ENCODE measurements around the gene ELF2. TPM values are rescaled to one million over a fixed set of nuclear protein-coding genes. Genes with fewer than 3 reads are reported as not detected.
A peak's percentile ranks its signal among the peaks of the same experiment; 100 is the strongest.
"Not testable (repeated sequence)": the region's sequence is repeated elsewhere in the genome, so short reads cannot be mapped to it uniquely, and the experiment has no call there.

Gene ELF2
- 10 to 100 TPM; 34.1 to 34.2 TPM for total RNA-seq
- long read RNA-seq, partial matches to known transcripts: 0 of 11 reads
- long read RNA-seq, other reads (novel, unspliced or antisense): 9 of 11 reads

DNA sequence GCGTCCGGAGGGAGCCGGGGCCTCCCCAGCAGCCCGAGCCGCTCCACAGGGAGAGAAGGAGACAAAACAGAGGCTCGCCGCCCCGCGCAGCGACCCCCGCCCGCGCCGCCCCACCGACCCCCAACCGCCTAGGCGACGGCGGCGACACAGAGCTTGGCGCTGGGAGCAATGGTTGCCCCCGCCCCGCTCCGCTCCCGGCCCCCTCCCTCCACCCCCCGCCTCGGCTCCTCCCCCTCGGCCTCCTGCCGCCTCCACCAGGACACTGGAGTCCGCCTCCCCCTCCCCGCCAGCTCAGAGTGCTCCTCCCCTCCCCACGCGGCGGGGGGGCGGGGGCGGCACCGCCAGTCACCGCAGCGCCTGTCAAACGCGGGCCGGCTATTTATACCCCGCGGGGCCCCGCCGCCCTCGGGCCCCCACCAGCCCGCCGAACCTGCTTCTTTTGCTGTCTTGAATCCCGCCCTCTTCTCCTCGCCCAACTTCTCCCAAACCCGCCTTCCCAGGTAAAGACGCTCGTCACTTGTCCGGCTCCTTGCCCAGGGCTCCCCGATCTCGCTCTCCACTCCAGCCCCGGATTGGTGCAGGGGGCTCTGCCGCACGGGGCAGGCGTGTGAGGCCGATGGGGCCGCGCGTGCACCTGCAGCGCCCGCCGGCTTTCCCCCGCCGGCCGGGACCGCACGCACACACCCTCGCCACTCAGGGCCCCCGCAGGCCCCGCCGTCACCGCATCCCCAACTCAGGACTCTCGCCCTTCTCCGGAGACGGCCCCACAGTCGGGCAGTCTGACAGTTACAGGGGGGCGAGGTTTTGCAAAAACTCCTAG is at the start of gene ELF2:
Gene ELF2, minus strand, starts transcription at position 170 of the 820 bp plus-strand sequence. CDS start 39,517 bp downstream, outside the sequence.
- DNase-seq (peak; percentile 95), ATAC-seq (peak; percentile 88 to 90)
- intact Hi-C loops (cut with DNase I): loop anchor here in 1 of 2 donors (5.0 kb wide), 2 partner anchors 80 to 125 kb away; partner anchors contain the start of genes NAA15 and NDUFC1

DNA sequence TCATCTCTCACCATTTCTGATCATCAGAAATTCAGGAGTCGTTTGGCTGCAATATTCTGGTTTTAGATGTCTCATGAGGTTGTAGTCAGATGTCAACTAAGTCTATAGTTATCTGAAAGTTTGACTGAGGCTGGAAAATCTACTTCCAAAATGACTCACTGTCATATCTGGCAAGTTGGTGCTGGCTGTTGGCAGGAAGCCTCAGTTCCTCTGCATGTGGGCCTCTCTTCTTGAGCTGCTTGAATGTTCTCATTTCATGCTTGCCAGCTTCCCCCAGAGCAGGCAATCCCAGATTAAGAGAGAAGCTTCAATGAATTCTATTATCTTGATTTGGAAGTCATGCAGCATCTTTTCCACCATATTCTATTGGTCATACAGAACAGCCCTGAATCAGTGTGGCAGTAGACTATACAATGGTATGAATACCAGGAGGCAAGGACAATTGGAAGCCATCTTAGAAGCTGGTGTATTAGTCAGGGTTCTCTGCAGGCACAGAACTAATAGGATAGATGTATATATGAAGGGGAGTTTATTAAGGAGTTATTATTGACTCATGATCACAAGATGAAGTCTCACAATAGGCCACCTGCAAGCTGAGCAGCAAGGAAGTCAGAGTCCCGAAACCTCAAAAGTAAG is 46.8 kb upstream of the ELF2 start:
- peak; percentile 39 for DNase-seq
- intact Hi-C loops (cut with DNase I): no loop called here

DNA sequence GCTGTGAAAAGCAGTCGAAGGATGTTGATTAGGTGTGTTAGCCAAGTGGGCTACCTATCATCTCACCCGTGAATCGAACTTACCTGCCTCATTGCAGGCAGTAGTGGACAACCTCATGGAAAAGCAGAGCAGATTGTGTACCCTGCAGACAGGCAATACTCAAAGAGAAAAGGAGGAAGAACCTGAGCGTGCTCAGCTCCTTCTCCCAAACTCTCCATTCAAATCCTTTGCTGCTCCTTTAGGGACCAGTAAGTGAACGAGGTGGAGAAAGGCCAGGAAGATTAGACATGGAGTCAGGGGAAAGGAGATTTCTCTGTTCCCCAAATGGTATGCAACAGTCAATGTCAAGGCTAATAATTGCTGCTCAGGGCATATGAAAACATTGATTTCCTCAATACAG is 45.2 kb upstream of the ELF2 start:
- no peak for ATAC-seq
- intact Hi-C loops (cut with DNase I): no loop called here
- DNase-seq: no peak

More for the DNA sequence above, 46.8 kb upstream of the ELF2 start:
- ATAC-seq: peak in 1 of 2 donors; percentile 74

DNA sequence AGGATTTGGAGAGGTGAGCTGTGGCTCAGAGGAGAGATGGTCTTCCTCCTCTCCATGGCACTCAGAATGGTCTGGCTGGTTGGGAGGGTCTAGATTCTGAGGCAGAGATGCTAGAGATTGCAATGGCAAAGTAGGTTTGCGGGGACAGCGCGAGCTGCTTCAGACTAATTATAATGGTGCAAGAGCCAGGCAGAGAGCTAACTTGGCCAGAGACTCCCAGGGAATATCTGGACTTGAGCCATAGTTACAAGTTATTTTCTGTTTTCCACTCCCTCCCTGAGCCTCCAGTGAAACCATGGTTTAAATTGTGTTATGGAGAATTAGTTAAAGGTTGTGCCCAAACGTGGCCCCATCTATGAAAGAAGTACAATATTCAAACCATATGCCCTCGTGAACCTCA is 44.7 kb upstream of the ELF2 start:
- ATAC-seq: no peak
- DNase-seq: no peak
- intact Hi-C loops (cut with DNase I): no loop called here

DNA sequence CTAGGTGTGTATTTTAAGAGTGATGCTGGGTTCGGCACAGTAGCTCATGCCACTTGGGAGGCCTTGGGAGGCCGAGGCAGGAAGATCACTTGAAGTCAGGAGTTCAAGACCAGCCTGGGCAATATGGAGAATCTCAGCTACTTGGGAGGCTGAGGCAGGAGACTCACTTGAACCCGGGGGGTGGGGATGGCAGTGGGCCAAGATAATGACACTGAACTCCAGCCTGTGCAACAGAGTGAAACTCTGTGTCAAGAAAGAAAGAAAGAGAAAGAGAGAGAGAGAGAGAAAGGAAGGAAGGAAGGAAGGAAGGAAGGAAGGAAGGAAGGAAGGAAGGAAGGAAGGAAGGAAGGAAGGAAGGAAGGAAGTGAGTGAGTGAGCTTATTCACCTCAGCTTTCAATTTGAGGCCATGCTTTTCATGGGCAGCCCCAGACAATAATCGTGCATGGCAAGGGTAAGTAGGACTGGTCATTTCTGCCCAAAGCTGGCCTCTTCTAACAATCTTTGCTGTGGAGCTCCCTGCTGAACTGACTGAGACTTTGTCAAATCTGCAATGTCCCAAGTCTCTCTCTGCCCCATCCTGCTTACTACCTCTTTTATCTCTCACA is 42.5 kb upstream of the ELF2 start:
- intact Hi-C loops (cut with DNase I): no loop called here
- ATAC-seq (no peak), DNase-seq (no peak)

DNA sequence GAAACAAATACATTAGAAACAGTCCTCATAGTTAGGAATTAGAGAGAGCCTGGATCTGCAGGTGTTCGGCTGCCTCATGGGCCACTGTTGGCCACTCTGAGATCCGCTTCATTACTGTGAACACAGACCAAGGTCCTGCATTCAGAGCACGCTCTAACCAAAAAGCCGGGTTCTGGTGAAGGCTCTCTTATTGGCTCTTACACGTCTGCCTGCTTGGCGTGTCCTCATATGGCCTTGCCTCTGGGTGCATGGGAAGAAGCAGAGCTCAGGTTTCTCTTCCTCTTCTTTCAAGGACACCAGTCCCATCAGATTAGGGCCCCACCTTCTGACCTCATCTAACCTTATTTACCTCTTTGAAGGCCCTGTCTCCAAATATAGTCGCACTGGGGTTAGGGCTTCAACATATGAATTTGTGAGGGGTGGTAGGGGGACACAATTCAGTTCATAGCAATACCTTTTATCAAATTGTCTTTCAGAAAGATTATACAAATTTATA is 37.1 kb upstream of the ELF2 start:
- peak; percentile 34 to 76 for ATAC-seq
- no peak for DNase-seq
- intact Hi-C loops (cut with DNase I): no loop called here

DNA sequence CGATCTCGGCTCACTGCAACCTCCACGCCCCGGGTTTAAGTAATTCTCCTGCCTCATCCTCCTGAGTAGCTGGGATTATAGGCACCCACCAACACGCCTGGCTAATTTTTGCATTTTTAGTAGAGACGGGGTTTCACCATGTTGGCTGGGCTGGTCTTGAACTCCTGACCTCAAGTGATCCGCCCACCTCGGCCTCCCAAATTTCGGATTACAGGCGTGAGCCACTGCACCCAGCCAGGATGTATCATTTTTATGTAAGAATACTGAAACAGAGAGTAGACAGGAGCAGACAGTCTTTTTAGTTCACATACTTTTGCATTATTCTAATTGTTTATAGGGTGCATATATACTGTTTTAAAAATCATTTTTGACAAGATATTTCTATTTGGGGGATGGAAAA is 36.6 kb upstream of the ELF2 start:
- ATAC-seq; intact Hi-C loops (cut with DNase I): not testable (repeated sequence)

DNA sequence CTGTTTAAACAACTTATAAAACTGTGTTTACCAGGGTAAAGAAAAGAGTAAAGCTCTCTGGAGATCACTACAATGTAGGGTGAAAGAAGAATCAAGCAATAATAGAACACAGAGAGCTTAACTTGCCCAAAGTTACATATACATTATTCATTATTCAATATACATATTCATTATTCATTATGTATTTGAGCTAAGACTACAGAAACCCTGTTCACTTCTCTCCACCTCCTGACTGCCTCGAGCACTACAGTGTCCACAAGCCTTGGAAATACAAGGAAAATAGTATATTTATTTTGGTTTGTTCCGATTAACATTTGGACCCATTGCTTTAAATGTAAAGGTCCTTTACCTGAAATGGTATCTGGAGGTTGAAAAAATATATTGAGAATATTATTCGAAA is 35.9 kb upstream of the ELF2 start:
- ATAC-seq (no peak), DNase-seq (no peak)
- intact Hi-C loops (cut with DNase I): no loop called here

More for the DNA sequence above, 36.6 kb upstream of the ELF2 start:
- DNase-seq: not testable (repeated sequence)

DNA sequence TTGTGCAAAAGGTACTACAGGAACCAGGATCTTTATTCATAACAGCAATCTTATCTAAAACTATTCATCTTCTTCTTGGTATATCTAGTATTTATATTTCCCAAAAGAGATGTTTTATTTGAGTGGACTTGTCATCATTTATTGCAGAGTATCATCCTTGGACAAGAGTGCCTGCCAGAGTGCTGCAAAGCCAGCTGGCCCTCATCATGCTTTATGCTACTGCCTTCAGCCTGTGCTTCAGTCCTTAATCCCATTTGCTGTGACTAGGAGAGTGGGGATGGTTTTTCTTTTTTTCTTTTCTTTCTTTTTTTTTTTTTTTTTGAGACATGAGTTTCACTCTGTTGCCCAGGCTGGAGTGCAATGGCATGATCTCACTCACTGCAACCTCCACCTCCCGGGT is 33.5 kb upstream of the ELF2 start:
- ATAC-seq (no peak), DNase-seq (no peak)
- intact Hi-C loops (cut with DNase I): no loop called here

DNA sequence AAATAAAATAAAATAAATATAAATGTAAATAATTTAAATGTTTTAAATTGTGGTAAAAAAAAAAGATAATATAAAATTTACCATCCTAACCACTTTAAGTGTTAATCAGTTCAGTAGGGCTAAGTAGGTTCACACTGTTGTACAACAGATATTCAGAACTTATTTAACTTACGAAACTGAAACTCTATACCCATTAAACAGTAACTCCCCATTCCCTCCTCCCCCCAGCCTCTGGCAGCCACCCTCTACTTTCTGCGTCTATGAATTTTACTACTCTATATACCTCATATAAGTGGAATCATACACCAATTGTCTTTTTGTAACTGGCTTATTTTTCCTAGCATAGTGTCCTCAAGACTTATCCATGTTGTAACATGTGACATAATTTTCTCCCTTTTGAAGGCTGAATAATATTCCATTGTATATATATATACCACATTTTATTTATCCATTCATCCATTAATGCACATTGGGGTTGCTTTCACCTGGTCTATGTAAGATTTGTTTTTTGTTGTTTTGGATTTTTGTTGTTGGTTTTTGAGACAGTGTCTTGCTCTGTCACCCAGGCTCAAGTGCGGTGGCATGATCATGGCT is 32.5 kb upstream of the ELF2 start:
- ATAC-seq (no peak), DNase-seq (no peak)
- intact Hi-C loops (cut with DNase I): no loop called here

DNA sequence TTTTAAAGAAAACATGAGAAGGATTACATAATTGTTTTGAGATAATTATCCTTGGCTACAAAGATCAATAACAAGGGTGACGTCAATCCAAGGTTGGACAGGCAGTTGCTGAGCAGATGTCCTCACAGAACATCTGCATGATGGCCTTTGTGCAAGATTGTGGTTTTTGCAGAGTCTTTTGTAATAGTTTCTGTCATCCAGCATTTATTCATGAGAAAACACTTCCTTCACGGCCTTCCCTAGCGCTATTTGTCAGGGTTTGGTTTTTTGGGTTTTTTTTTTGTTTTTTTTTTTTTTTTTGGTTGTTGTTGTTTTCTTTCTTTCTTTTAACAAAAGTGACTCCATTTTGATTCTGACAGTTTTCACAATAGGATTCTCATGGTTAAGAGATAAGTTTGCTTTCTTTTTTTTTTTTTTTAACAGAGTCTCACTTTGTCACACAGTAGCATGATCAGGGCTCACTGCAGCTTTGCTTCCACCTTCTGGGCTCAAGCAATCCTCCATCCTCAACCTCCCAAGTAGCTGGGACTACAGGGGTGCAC is 31.5 kb upstream of the ELF2 start:
- DNase-seq (no peak), ATAC-seq (peak; percentile 53 to 74)
- intact Hi-C loops (cut with DNase I): no loop called here

DNA sequence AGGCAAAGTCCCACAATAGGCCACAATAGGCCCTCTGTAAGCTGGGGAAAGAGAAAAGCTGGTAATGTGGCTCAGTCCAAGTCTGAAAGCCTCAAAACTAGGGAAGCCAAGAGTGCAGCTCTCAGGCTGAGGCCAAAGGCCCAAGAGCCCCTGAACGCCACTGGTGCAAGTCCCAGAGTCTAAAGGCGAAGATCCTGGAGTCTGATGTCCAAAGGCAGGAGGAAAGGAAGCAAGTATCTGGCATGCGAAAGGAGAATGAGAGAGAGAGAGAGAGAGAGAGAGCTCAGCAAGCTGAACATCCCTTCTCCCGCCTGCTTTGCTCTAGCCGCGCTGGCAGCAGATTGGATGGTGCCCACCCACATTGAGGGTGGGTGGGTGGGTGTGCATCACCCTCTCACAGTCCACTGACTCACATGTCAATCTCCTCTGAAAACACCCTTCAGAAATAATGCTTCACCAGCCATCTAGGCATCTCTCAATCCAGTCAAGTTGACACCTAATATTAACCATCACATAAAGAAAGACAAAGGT is 30.9 kb upstream of the ELF2 start:
- no peak for DNase-seq
- intact Hi-C loops (cut with DNase I): no loop called here
- ATAC-seq: peak; percentile 50 to 68

DNA sequence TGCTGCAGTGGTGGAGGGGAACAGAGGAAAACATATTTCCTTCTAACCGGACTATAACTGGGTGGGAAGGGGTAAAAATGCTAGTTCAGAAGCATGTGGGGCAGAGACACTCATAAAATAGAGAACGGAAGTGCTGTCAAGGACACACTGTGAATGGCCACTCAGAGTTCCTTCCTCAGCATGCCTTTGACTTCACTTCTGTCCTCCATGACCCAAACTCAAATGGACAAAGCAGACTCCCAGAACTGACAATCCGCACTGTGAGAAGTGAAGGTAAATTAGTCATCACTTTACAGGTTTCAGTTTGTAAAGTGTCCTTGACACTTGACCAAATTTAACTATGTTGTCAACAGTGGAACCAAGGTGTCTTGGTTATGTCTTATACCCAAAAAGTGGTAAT is 30.2 kb upstream of the ELF2 start:
- DNase-seq (no peak), ATAC-seq (peak in 1 of 2 donors; percentile 65)
- intact Hi-C loops (cut with DNase I): no loop called here

DNA sequence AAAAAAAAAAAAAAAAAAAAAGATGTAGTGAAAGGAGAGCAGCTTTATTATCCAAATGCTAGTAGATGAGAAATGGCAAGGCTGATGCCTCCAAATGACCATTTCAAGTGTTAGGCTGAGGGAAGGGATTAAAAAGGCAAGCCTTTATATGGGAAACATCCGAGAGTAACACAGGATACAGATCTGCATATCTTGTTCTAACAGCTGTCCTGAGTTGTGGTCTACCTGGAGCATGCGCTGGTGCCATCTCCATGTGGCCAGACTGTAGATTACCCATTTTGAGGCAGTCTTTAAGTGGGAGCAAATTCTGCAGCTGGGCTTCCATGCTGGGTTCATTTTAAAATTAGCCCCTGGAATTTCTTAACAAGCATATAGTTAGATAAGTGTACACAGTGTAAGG is 26.0 kb upstream of the ELF2 start:
- no peak for DNase-seq
- ATAC-seq: no peak
- intact Hi-C loops (cut with DNase I): no loop called here

DNA sequence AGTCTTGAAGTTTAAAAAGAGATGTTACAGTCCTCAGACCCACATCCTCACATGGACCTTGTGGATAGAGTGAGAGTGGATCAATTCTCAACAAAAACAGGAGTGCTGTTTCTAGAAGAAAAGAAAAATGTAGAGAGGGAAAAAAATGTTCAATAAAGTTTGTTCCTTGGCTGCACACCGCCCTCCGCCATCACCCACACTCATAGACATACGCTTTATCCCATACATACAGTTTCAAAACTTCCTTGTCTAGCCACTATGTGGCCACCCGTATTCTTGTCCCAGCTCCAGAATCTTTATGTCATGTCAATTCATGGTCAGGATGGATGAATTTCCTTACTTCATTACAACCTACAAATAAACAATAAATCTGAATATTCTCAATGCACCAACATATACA is 23.5 kb upstream of the ELF2 start:
- intact Hi-C loops (cut with DNase I): no loop called here
- DNase-seq (no peak), ATAC-seq (no peak)

DNA sequence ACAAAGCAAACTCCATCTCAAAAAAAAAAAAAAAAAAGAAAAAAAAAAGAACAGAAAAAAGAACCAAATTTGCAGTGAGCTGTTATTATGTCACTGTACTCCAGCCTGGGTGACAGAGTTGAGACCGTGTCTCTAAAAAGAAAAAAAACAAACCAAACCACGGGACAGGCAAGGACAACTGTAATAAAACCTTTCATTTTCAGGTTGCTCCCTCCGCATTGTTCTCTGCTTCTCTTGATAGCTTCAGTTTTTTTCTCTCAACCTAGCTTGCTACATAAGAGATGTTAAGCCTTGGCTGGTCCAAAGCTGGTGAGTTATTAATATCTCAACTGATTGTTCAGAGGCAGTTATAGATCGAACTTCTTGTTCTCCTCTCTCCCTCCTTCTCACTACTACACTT is 23.1 kb upstream of the ELF2 start:
- intact Hi-C loops (cut with DNase I): no loop called here
- ATAC-seq: no peak
- no peak for DNase-seq

DNA sequence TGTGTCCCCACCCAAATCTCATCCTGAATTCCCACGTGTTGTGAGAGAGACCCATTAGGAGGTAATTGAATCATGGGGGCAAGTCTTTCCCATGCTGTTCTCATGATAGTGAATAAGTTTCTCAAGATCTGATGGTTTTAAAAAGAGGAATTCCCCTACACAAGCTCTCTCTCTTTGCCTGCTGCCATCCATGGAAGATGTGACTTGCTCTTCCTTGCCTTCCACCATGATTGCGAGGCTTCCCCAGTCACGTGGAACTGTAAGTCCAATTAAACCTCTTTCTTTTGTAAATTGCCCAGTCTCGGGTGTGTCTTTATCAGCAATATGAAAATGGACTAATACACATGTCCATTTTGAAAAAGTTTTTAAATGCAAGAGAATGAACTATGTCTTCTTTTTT is 20.2 kb upstream of the ELF2 start:
- DNase-seq; intact Hi-C loops (cut with DNase I); ATAC-seq: not testable (repeated sequence)

DNA sequence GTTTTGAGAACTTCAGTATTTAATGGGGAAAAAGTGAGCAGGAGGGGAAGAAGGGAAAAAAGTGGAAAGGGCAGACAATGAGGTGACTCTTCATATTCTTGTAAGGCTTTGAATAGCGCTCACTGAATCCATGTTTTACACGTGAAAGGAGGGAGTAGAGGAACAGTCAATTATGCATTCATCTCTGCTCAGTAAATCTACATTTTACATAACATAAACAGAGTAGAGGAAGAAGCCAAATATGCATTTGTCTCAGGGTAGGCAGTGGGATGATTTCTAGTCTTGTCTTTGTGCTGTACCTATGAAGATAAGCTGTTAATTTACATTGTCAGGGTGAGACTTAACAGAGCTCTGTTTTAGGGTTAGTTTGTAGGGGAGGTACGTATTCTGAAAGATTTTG is 19.4 kb upstream of the ELF2 start:
- DNase-seq (no peak), ATAC-seq (no peak)
- intact Hi-C loops (cut with DNase I): no loop called here

DNA sequence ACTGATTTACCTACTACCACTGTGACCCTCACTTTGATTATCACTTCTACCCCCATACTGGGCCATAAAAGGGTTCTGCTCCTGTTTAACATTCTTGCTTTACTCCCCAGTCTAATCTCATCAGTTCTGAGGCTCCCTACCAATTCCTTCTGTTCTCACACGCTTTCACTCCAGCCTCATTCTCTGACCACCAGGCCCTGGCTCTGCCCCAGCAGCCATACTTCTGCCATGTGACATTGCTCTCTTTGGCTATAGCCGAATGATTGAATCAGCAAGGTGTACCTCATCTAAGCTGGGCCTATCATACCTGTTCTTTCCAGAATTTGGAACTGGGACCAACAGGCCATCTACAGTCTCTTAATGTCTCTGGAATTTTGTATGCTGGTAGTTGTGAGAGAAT is 14.4 kb upstream of the ELF2 start:
- intact Hi-C loops (cut with DNase I): no loop called here
- ATAC-seq (no peak), DNase-seq (no peak)

Measured in left cardiac atrium (tissue), 4 donors.